GM19463 (cell line): ENCODE data around the gene TTLL12.
A peak's percentile ranks its signal among the peaks of the same experiment; 100 is the strongest.

ENCODE experiments used
- ATAC-seq: cut with Tn5 transposase; IDR thresholded peaks from one replicate; pipeline ENCODE4 v1.9.1; 2021; ENCODE audit warnings: mild to moderate bottlenecking, moderate library complexity; ENCODE audit not compliant: unreplicated experiment

TTLL12 gene

DNA sequence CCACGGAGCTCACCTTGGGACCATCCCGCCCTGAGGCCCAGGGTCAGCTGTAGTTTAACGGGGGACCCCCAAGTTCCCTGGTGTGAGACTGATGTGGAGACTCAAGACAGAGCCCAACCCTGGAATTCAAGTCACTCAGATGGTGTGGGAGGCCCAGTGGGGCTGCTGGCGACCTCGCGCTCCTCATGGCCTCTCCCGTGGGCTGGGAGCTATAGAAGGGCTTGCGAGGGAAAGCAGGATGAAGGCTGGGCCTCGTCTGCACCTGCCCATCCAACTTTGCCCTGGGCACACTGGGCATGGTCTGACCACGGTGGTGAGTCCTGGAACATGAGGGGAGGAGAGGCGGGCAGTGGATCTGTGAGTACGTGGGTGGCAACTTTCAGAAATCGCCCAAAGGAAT lies 13.6 kb upstream of the TTLL12 start:
- no peak for ATAC-seq

DNA sequence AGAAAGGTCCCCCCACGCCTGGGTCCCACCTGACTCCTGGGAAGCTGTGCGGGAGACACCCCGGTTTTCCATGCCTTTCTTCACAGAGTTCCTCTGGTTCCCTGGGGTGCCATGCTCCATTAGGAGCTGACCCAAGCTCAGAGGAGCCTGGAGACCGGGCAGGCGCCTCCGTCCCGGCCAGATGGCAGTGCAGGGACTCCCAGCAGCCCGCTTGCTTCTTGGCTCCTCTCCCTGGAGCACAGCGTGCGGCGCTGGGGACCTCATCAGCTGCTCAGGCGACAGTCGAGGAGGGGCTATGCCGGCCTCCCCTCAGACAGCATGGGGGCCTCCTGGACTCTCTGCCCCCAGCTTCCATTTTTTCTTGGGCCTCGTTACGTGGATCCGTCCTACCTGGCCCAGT lies 13.1 kb upstream of the TTLL12 start:
- no peak for ATAC-seq

DNA sequence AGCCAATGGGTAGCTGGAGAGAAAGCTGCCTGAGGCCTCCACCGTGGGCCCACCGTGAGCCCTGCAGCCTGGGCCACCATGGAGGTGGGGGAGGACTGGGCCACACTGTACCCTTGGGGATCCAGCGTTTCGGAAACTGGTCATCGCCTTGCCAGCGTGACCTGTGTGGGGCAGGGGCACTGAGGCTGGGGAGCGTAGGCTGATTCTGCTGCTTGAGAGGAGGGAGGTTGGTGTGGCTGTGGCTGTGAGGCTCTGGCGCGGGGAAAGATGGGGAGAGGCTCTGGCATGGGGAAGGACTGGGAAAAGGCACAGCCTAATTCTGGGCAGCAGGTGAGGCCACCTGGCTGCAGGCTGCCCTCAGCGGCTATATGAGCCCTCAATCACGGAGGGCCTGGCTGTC lies 12.6 kb upstream of the TTLL12 start:
- no peak for ATAC-seq

DNA sequence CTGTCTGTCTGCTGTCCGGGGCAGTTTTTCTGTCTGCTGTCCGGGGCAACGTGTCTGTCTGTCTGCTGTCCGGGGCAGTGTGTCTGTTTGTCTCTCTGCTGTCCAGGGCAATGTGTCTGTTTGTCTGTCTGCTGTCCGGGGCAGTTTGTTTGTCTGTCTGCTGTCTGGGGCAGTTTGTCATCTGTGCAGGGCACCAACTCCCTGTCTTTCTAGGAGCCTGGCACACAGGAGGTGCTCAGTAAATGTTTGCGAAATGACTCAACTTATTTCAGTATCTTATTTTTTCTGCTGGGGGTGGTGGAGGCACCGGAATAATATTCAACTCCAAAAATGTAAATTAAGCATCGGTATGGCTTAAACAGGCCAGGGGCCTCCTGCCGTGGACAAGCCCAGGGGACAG lies 12.0 kb upstream of the TTLL12 start:
- no peak for ATAC-seq

DNA sequence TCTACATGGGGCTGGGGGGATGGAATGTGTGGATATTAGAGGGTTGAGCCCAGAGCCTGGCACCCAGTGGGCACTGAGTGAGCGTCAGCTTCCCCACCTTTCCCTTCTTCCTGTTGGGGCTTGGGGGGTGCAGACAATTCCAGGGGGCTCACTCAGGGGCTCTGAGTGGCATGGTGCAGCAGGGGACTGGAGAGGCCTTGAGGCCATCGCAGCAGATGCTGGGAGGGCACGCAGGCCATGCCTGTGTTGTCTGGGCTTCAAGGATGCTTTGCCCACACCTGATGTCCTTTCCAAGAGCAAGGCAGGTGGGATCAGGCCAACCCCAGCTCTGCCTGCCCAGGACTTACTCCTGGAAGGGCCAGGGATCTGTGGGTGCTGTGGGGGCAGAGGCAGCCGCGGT lies 11.2 kb upstream of the TTLL12 start:
- no peak for ATAC-seq

DNA sequence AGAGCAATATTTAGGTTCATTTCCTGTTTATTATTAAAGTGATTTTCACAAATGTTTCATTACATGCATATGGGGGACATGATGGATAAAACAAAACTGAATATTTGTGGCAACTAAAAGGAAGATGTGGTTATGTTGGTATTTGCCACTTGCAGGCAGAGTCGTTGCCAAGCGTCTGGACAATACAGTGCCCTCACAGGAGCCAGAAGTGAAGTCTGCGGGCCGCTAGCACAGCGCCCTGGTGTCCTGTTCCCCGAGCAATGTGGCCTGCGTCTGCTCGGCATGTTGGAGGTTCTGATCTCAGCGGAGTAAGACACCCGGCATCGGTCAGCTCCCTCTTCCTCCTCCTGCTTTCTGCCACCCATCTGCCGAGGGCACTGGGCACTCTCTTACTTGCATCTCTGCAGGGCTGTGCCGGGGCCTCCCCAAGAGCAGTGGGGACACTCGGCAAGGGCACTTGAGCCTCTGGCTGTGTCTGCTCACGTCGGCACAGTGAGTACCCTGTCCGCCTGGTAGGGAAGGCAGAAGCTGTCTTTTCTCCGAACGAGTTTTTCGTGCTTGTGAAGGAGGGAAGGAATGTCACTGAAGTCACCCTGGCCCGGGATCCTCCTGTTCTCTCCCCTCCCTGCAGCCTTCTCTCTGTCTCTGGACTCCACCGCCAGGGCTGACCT lies 10.5 kb upstream of the TTLL12 start:
- ATAC-seq: no peak

DNA sequence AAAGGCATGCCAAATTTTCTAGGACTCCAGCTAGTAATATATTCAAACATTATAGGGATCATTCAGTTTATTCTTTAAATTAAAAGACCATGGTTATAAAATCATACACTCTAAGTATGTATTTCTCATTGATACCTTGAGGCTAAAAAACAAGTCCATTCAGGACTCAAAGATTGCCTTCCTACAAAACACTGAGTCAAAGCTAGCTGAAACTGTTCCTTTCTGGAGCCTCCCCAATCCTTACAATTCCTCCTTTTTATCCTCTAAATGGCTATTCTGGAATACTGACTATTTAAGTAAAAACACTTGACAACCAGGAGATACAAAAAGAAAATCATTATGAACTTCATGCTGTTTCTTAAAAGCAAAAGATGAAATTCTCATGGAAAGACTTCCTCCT lies 4.9 kb upstream of the TTLL12 start:
- ATAC-seq: no peak

DNA sequence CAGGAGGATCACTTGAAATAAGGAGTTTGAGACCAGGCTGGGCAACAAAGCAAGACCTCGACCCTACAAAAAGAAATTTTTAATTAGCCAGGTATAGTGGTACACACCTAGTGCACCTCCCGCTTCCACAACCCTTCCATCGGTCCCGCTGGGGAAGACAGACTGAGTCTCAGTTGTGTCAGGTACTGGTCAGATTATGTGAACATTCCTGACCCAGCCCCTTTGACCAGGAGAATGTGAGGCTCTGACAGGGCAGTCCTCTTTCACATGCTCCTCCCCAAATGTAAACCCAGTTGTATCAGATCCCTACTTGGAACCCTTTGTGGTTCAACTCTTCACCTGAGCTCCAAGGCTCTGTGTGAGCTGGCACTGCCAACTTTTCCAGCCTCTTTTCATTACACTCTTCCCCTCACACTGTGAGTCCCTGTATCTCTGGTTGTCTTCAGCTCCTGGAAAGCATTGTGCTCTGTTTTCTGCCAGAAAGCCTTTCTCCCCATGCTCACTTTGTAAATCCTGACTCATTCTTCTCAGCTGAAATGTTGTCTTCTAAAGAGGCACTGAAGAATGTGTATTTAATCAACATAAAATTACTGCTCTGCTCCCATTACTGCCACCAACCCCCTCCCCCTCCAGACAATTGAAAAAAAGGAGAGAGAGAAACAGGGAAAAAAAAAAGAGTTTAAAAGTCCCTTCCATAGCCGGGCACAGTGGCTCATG lies 2.1 kb upstream of the TTLL12 start:
- no peak for ATAC-seq

DNA sequence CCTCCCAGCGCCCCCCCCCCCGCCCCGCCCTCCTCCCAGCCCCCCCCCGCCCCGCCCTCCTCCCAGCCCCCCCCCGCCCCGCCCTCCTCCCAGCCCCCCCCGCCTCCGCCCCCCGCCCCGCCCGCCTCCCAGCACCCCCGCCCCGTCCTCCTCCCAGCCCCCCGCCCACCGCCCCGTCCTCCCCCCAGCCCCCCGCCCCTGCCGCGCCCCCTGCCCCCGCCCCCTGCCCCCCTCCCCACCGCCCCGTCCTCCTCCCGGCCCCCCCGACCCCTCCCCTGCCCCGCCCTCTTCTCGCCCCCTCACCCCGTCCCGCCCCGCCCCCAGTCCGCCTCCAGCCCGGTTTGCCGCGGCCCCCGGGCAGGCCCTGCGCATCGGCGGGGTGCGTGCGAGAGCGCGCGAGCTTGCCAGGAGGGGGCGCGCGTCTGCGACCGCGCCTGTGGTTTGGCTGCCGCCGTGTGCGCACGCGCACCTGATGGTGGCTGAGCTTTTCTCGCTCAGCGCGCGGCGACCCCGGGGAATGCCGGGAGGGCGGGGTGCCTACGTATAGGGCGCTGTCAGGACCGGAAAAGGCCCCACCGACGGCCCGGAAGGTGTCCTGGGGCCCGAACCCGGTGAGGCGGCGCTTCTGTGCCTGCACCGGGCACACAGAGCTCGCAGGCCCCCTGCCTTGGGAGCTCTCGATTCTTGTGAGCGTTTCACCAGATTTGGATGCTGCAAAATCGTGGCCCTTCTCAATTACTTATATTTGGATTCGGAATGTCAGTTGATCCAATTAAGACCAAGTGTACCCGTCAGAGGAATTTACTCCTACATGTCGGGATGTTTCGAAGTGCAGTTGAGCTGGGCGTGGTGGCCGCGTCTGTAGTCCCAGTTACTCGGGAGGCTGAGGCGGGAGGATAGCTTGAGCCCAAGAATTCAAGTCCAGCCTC lies 501 bp upstream of the TTLL12 start:
- peak; percentile 83 for ATAC-seq

DNA sequence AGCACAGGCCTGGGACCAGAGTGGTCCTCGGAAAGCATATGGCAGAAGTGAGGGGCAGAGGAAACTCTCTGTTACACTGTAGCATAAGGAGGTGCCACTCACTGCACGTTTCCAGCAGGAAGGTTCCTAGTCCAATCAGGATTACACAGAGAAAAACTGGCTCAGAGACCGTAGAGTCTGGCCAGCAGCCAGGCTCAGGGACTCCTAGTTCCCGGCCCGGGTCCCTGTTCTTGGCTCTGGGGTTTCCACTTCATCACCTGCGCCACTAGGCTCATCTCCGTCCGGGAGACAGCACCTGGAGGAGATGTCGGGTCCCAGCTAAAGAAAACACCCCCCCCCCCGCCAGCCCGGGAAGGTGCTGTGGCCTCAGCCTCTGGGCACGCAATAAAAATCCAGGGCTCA lies 1.1 kb downstream of the TTLL12 start:
- no peak for ATAC-seq

DNA sequence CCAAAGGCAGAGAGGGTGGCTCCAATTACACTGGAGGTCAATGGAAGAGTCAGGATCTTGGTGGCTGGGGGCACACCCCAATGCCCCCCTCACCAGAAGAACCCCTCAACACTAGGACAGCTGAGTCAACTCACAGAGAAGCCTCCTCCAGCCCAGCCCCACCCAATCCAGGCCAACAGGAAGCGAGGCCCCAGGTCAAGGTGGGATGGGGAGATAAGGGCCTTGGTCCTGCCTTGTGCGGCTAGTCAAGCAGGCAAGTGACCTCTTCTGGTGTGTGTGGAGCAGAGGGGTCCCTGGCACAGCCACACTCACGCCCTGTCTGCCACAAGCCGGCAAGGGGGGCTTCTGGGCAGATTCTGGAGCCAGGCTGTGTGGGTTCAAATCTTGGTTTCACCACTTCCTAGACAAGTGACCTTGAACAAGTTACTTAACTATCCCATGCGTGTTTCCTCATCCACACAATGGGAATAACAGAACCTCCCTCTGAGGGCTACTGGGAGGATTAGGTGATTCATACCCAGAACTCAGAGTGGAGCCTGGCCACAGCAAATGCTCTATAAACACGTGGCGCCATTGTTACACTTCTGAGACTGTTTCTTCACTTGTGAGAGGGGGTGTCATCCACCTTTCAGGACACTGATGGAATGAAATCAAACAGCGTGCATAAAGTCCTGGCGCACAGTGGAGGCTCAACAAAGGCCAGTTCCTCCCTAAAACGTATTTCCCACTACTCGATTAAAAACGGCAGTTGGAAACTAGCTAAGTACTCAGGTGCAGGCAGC lies 3.2 kb downstream of the TTLL12 start:
- ATAC-seq: no peak

DNA sequence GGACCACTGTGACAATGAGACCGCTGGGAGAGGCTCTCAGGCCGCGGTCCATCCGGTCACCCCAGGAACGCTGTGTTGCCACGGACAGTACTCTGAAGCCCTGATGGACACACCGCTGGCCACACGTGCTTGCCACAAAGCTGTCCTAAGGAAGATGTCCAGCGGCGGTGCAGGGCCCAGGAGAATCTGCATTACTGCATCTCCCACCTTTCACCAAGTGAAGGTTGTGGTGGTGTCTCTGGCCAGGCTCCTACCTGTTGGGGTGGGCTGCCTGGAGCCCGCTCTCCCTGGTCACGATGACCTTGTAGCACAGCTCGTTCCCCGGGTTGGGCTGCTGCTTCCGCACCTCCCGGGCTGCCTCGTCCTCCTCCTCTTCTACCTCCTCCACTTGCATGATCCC lies 4.2 kb downstream of the TTLL12 start:
- no peak for ATAC-seq

DNA sequence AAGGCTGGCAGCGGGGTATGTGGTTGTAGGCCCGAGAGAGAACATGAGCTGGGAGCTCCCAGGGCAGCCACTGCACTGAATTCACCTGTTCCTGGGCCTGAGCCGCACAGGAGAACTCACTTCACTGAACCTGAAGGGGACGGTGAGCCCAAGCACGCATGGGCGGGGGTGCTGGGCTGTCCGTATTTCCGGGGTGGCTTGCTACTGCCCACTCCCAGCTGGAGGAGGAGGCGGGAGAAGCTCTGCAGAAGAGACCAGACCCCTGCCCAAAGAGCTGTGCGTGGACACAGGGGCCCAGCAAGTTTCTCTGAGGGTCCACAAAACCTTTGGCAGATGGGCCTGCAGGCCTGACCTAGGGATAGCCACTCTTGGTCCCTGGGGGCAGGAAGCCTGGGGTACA lies 4.8 kb downstream of the TTLL12 start:
- no peak for ATAC-seq

DNA sequence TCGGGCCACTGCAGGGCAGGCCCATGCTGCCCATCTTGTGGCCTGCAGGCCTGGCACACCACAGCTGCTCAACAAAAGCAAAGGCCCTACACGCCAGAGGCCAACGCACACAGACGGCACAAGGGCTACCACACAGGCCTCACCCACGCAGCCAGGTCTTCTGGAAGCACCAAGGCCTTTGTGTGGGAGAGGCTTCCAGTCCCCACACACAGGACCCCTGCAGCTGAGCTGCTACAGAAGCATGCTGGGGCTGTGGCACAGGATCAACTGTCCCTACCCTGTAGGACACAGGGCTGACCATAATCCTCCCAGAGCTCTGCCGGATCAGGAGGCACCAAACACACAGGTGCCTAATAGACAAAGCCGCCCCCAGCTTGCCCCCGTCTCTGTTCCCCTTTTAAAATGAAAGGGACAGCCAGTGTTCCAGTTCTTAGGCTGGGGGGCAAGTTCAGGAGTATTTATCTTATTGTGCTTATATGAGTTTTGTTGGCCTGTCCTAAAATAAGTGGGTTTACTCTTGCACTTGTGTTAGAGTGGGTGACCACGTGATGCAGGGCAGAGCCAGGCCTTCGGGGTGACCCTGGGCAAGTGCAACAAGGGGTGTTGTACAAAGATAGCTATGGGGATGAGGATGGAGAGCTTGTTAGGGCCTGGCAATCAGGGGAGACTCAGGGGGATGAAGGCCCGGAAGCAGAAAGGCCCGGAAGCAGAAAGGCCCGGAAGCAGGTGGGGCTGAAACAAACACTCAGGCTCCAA lies 5.4 kb downstream of the TTLL12 start:
- ATAC-seq: no peak

DNA sequence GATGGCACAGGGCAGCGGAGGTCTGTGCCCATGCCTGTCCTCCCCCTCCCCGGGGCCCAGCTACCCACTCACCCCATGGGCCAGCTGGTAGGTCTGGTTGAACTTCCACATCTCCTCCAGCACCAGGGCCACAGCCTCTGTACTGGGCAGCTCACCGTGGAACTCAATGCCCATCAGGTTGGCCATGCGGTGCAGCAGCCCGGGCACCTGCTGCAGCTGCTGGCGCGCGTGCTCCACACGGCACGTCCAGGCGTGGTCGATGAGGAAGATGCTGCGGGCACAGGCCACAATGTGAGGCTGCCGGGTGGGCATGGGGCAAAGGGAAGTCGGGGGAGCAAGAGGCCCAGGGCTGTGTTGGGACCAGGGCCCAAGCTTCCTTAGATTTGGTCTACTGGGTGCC lies 6.3 kb downstream of the TTLL12 start:
- ATAC-seq: no peak

DNA sequence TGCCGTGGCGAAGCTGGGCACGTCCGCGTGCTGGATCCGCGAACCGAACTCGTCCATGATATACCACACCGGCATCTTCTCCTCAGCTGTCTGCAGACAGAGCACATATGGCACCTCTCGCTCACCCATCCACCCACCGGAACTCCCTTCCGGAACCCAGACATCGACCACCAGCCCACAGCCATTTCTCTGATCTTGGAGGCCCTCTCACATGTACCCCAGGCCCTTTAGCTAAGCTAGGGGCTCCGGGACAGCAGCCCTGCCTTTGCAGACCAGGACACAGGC lies 7.1 kb downstream of the TTLL12 start:
- no peak for ATAC-seq

DNA sequence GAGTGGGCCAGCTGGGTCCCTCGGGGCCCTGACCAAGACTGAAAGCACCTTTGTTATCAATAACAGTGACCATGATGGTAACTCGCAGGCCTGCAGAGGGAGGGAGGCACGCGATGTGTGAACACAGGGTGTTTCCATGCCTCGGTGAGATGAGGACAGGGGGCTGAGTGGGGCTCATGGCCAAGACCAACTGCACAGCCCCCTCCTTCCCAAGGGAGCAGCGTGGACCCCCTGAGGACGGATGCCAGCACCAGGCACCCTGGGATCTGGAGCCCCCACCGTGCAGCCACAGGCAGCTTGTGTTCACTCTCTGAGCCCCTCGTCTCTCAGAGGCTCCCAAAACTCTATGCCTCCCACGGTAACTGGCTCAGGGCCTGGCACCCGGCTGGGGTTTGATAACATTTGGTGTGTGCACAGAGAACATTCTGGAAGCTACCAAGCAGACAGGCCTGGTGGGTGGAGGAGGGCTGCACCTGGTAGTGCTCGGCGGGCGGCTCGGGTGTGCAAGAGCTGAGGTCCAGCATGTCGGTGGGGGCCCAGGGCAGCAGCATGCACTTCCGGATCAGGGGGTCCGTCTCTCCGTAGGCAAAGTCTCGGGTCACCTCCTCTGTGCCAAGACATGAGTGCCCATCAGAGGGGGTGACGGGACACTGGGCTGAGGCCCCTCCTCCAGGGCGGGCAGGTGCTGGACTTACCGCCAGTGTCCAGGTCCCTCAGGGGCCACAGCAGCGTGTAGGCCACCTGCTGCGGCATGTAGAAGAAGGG lies 7.6 kb downstream of the TTLL12 start:
- ATAC-seq: no peak

DNA sequence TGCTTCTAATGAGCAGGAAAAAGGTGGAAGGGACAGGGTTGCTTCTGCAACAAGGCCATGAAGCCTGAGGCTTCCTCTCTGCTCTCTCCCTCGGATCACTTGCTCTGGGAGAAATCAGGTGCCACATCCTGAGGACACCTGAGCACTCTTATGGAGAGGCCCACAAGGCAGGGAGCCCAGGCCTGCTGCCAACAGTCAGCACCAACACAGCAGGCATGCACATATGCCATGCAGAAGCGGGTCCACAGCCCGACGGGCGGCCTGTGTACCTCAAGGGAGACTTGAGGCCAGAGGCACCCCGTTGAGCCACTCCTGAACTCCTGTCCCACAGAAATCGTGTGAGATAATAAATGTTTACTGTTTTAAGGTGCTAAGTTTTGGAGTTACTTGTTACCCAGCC lies 9.5 kb downstream of the TTLL12 start:
- no peak for ATAC-seq

DNA sequence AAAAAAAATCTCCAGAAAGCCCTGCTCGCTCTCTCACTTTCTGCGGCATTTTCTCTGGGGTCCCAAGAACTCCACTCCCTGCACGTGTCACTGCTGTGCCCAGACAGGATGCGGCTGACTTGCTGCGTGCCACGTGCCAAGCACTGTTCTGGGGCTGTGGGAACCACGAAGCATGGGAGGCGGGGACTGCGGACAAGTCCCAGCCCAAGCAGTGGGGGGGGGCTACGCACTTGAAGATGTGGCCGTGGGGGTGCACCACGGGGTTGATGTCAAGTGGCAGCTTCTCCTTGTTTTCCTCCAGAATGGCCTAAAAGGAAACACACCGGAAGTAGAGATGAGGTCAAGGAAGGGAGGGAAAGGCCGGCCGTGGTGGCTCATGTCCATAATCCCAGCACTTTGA lies 10.8 kb downstream of the TTLL12 start:
- no peak for ATAC-seq
